GM23338 (cell line): ENCODE results near the gene TNC. TPM values are rescaled to one million over a fixed set of nuclear protein-coding genes. Genes with fewer than 3 reads are reported as not detected.

Experiments used
- ATAC-seq: fragments of 200-7000 bp; cut with Tn5 transposase; 3 replicates; pipeline ENCODE4 v1.9.1; 2020
- DNase-seq: peaks from one replicate; pipeline ENCODE4 v3.0.0-alpha.2; 2015; ENCODE audit warnings: low spot score
- H2AFZ ChIP-seq: fragments of 200-600 bp; sonication (generic); 2 replicates; pipeline ENCODE4 v1.8.0; 2016; ENCODE audit warnings: antibody characterized with exemption, mild to moderate bottlenecking, moderate library complexity
- H3F3A ChIP-seq: fragments of 200-600 bp; sonication (generic); replicated peaks from 2 replicates; pipeline ENCODE4 v1.8.0; 2017; ENCODE audit warnings: antibody characterized with exemption, mixed run types, low read depth
- H3K27ac ChIP-seq: fragments of 200-600 bp; sonication (generic); 2 replicates; pipeline ENCODE4 v1.6.1; 2016; ENCODE audit warnings: low read depth
- H3K27me3 ChIP-seq: fragments of 200-600 bp; sonication (generic); 2 replicates; pipeline ENCODE4 v1.8.0; 2016; ENCODE audit warnings: mild to moderate bottlenecking, mixed run types, moderate library complexity; ENCODE audit not compliant: insufficient read depth
- H3K36me3 ChIP-seq: fragments of 200-600 bp; sonication (generic); 2 replicates; pipeline ENCODE4 v1.8.0; 2016; ENCODE audit warnings: mild to moderate bottlenecking; ENCODE audit not compliant: insufficient read depth
- H3K4me1 ChIP-seq: fragments of 200-600 bp; sonication (generic); 2 replicates; pipeline ENCODE4 v1.8.0; 2016; ENCODE audit warnings: mild to moderate bottlenecking, moderate library complexity; ENCODE audit not compliant: insufficient read depth
- H3K4me2 ChIP-seq: fragments of 200-600 bp; sonication (generic); 2 replicates; pipeline ENCODE4 v1.7.1; 2017; ENCODE audit warnings: mixed run types
- H3K4me3 ChIP-seq: fragments of 200-600 bp; sonication (generic); 2 replicates; pipeline ENCODE4 v1.6.1; 2016; ENCODE audit warnings: mixed run types
- H3K79me2 ChIP-seq: fragments of 200-600 bp; sonication (generic); replicated peaks from 2 replicates; pipeline ENCODE4 v1.8.0; 2017; ENCODE audit warnings: mild to moderate bottlenecking; ENCODE audit not compliant: insufficient read depth
- H3K9me2 ChIP-seq: fragments of 200-600 bp; sonication (generic); 2 replicates; pipeline ENCODE4 v1.8.0; 2017; ENCODE audit not compliant: insufficient read depth
- H4K20me1 ChIP-seq: fragments of 200-600 bp; sonication (generic); replicated peaks from 2 replicates; pipeline ENCODE4 v1.8.0; 2017; ENCODE audit warnings: mild to moderate bottlenecking; ENCODE audit not compliant: insufficient read depth
- H3K27ac Mint-ChIP-seq: 2 replicates; pipeline ENCODE4 v1.8.0; 2020; ENCODE audit warnings: inconsistent platforms, mild to moderate bottlenecking, moderate library complexity, mixed read lengths
- H3K27me3 Mint-ChIP-seq: 3 replicates; pipeline ENCODE4 v1.8.0; 2022; ENCODE audit warnings: low read depth, mild to moderate bottlenecking, moderate library complexity, mixed read lengths, inconsistent platforms; ENCODE audit not compliant: insufficient read depth, poor library complexity
- H3K36me3 Mint-ChIP-seq: 3 replicates; pipeline ENCODE4 v1.8.0; 2021; ENCODE audit warnings: low read depth, mild to moderate bottlenecking, inconsistent platforms, moderate library complexity, mixed read lengths
- H3K4me1 Mint-ChIP-seq: 3 replicates; pipeline ENCODE4 v1.8.0; 2020; ENCODE audit warnings: mild to moderate bottlenecking, inconsistent platforms, mixed read lengths
- H3K4me3 Mint-ChIP-seq: 3 replicates; pipeline ENCODE4 v1.8.0; 2021; ENCODE audit warnings: moderate library complexity, mild to moderate bottlenecking, inconsistent platforms, mixed read lengths
- H3K9me3 Mint-ChIP-seq: 3 replicates; pipeline ENCODE4 v1.8.0; 2020; ENCODE audit warnings: moderate library complexity, mild to moderate bottlenecking, inconsistent platforms, mixed read lengths
- CREB1 ChIP-seq: fragments of 250-450 bp; sonication (Bioruptor Pico); IDR thresholded peaks from 2 replicates; pipeline ENCODE4 v1.5.0; 2020; ENCODE audit warnings: low read depth, mild to moderate bottlenecking, moderate library complexity
- ETS1 ChIP-seq: IDR thresholded peaks from 2 replicates; pipeline ENCODE4 v1.6.1; 2016; ENCODE audit warnings: antibody characterized with exemption
- EZH2 ChIP-seq: fragments of 200-600 bp; sonication (generic); IDR thresholded peaks from one replicate; pipeline ENCODE4 v1.8.0; 2017; ENCODE audit warnings: antibody characterized with exemption, mild to moderate bottlenecking, low read depth; ENCODE audit not compliant: unreplicated experiment
- EZH2phosphoT487 ChIP-seq: fragments of 200-600 bp; sonication (generic); IDR thresholded peaks from one replicate; pipeline ENCODE4 v1.8.1; 2018; ENCODE audit warnings: antibody characterized with exemption; ENCODE audit not compliant: unreplicated experiment
- JUNB ChIP-seq: IDR thresholded peaks from one replicate; pipeline ENCODE4 v1.6.1; 2016; ENCODE audit warnings: antibody characterized with exemption; ENCODE audit not compliant: unreplicated experiment
- NANOG ChIP-seq: IDR thresholded peaks from 2 replicates; pipeline ENCODE4 v1.6.1; 2016; ENCODE audit warnings: antibody characterized with exemption, borderline replicate concordance
- POLR2AphosphoS5 ChIP-seq: IDR thresholded peaks from 2 replicates; pipeline ENCODE4 v1.6.1; 2016; ENCODE audit warnings: antibody characterized with exemption, low read depth
- STAT1 ChIP-seq: IDR thresholded peaks from one replicate; pipeline ENCODE4 v1.6.1; 2016; ENCODE audit warnings: antibody characterized with exemption; ENCODE audit not compliant: unreplicated experiment
- ZNF114 ChIP-seq: fragments of 250-450 bp; sonication (Bioruptor Pico); IDR thresholded peaks from 2 replicates; pipeline ENCODE4 v1.5.0; 2020; ENCODE audit warnings: mild to moderate bottlenecking, moderate library complexity
- ZNF331 ChIP-seq: fragments of 250-450 bp; sonication (Bioruptor Pico); IDR thresholded peaks from 2 replicates; pipeline ENCODE4 v1.5.0; 2020; ENCODE audit warnings: low read depth, mild to moderate bottlenecking, moderate library complexity
- polyA plus RNA-seq: library from polyadenylated mRNA; unstranded; fragments of >200 nt; fragmentation: Nextera tagmentation; extraction: Ambion mirVana; gene quantifications from 2 replicates; pipeline ENCODE4 v1.2.1, GENCODE V29; 2016
- total RNA-seq: library from RNA; depleted of rRNA; stranded (reverse); fragments of >200 nt; shearing (Covaris generic); gene quantifications from 2 replicates; pipeline ENCODE4 v1.2.3, GENCODE V29; 2014
- TF ChIP-seq, protein P1 (sequence below): fragments of 250-450 bp; sonication (Bioruptor Pico); IDR thresholded peaks from 2 replicates; pipeline ENCODE4 v1.5.0; 2020; ENCODE audit warnings: mild to moderate bottlenecking, moderate library complexity
- TF ChIP-seq, protein P2 (sequence below), 2 experiments: fragments of 200-600 bp in 1 of 2; sonication (generic) in 1 of 2; conservative IDR thresholded peaks; 2 replicates each; pipeline versions ENCODE4 v1.5.1 to v1.6.1; 2016 to 2017; ENCODE audit warnings: antibody characterized with exemption in 2 of 2, low read depth in 2 of 2, mild to moderate bottlenecking in 2 of 2, moderate library complexity in 1 of 2

The TNC gene
- total and polyA plus RNA-seq, 2 experiments from 2014 or later, result 0.89 to 2.7 TPM

DNA sequence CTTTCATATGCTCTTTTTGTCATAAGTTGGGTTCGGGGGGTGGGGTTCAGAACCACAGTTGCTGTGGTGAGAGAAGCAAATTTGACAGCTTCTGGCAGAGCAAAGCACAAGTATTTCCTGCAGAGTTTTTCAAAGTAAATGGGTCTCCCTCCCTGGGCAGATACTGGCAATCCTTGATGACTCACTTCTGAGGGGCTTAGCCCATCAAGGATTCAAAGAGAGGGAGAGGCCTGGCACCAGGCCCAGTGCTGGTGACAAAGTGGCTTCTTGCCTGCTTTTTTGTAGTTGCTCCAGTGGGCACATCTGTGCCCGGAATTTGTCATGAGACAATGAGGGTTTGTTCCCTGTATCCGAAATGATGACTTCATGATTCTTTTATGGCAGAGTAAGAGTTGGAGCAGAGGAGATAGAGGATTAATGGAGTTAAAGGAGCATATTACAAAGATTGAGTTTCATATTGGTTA, 46.6 kb upstream of the TNC start (continued):
- TF ChIP-seq, protein P1, sequence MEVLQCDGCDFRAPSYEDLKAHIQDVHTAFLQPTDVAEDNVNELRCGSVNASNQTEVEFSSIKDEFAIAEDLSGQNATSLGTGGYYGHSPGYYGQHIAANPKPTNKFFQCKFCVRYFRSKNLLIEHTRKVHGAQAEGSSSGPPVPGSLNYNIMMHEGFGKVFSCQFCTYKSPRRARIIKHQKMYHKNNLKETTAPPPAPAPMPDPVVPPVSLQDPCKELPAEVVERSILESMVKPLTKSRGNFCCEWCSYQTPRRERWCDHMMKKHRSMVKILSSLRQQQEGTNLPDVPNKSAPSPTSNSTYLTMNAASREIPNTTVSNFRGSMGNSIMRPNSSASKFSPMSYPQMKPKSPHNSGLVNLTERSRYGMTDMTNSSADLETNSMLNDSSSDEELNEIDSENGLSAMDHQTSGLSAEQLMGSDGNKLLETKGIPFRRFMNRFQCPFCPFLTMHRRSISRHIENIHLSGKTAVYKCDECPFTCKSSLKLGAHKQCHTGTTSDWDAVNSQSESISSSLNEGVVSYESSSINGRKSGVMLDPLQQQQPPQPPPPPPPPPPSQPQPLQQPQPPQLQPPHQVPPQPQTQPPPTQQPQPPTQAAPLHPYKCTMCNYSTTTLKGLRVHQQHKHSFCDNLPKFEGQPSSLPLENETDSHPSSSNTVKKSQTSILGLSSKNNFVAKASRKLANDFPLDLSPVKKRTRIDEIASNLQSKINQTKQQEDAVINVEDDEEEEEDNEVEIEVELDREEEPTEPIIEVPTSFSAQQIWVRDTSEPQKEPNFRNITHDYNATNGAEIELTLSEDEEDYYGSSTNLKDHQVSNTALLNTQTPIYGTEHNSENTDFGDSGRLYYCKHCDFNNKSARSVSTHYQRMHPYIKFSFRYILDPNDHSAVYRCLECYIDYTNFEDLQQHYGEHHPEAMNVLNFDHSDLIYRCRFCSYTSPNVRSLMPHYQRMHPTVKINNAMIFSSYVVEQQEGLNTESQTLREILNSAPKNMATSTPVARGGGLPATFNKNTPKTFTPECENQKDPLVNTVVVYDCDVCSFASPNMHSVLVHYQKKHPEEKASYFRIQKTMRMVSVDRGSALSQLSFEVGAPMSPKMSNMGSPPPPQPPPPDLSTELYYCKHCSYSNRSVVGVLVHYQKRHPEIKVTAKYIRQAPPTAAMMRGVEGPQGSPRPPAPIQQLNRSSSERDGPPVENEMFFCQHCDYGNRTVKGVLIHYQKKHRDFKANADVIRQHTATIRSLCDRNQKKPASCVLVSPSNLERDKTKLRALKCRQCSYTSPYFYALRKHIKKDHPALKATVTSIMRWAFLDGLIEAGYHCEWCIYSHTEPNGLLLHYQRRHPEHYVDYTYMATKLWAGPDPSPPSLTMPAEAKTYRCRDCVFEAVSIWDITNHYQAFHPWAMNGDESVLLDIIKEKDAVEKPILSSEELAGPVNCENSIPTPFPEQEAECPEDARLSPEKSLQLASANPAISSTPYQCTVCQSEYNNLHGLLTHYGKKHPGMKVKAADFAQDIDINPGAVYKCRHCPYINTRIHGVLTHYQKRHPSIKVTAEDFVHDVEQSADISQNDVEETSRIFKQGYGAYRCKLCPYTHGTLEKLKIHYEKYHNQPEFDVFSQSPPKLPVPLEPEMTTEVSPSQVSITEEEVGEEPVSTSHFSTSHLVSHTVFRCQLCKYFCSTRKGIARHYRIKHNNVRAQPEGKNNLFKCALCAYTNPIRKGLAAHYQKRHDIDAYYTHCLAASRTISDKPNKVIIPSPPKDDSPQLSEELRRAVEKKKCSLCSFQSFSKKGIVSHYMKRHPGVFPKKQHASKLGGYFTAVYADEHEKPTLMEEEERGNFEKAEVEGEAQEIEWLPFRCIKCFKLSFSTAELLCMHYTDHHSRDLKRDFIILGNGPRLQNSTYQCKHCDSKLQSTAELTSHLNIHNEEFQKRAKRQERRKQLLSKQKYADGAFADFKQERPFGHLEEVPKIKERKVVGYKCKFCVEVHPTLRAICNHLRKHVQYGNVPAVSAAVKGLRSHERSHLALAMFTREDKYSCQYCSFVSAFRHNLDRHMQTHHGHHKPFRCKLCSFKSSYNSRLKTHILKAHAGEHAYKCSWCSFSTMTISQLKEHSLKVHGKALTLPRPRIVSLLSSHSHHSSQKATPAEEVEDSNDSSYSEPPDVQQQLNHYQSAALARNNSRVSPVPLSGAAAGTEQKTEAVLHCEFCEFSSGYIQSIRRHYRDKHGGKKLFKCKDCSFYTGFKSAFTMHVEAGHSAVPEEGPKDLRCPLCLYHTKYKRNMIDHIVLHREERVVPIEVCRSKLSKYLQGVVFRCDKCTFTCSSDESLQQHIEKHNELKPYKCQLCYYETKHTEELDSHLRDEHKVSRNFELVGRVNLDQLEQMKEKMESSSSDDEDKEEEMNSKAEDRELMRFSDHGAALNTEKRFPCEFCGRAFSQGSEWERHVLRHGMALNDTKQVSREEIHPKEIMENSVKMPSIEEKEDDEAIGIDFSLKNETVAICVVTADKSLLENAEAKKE (CRISPR knock-in tag), result no peak
- TF ChIP-seq STAT1 (no peak), ZNF114 (CRISPR knock-in tag) (no peak), EZH2 (no peak), JUNB (no peak), CREB1 (CRISPR knock-in tag) (no peak), ETS1 (no peak), POLR2AphosphoS5 (no peak)

GRCh38 chr9:115162946-115163345, 45.0 kb upstream of the TNC start:
- no peaks in the 10 kb centered on the region for H3K27me3 ChIP-seq
- H3K9me3 Mint-ChIP-seq, result no peaks in the 10 kb centered on the region; the same call in 2 of the 3 replicates
- H3K4me1 Mint-ChIP-seq, result peaks cover 7% of the 10 kb centered on the region
- H3K4me3 Mint-ChIP-seq, result no peak overlapping the region
- DNase-seq (no peak), ATAC-seq (no peak)
- H3K27ac ChIP-seq, result no peak overlapping the region
- no peaks in the 10 kb centered on the region for H3K79me2 ChIP-seq
- no peak overlapping the region for H2AFZ ChIP-seq
- H3K9me2 ChIP-seq, result no peaks in the 10 kb centered on the region
- H3K27me3 Mint-ChIP-seq, result no peaks in the 10 kb centered on the region
- H3K27ac Mint-ChIP-seq, result no peak overlapping the region
- no peaks in the 10 kb centered on the region for H3K4me1 ChIP-seq
- no peak overlapping the region for H3K4me3 ChIP-seq
- H3F3A ChIP-seq, result no peaks in the 10 kb centered on the region
- H4K20me1 ChIP-seq, result no peaks in the 10 kb centered on the region
- H3K36me3 Mint-ChIP-seq, result peaks cover 4% of the 10 kb centered on the region; the same call in 2 of the 3 replicates
- H3K36me3 ChIP-seq, result no peaks in the 10 kb centered on the region
- no peak overlapping the region for H3K4me2 ChIP-seq
- TF ChIP-seq POLR2AphosphoS5 (no peak), STAT1 (no peak), ZNF331 (CRISPR knock-in tag) (no peak), NANOG (no peak), JUNB (no peak), EZH2phosphoT487 (no peak), CREB1 (CRISPR knock-in tag) (no peak)
- TF ChIP-seq, protein P2, sequence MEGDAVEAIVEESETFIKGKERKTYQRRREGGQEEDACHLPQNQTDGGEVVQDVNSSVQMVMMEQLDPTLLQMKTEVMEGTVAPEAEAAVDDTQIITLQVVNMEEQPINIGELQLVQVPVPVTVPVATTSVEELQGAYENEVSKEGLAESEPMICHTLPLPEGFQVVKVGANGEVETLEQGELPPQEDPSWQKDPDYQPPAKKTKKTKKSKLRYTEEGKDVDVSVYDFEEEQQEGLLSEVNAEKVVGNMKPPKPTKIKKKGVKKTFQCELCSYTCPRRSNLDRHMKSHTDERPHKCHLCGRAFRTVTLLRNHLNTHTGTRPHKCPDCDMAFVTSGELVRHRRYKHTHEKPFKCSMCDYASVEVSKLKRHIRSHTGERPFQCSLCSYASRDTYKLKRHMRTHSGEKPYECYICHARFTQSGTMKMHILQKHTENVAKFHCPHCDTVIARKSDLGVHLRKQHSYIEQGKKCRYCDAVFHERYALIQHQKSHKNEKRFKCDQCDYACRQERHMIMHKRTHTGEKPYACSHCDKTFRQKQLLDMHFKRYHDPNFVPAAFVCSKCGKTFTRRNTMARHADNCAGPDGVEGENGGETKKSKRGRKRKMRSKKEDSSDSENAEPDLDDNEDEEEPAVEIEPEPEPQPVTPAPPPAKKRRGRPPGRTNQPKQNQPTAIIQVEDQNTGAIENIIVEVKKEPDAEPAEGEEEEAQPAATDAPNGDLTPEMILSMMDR (conservative IDR thresholded peaks at IDR 0.05; ENCODE audit: low read depth in 2 of 2), result no peak
